ENCODE measurements around the gene CYP26B1. TPM values are rescaled to one million over a fixed set of nuclear protein-coding genes. Genes with fewer than 3 reads are reported as not detected.

CYP26B1 gene
- total and polyA plus RNA-seq, 2 of the 8 experiments (the other 6 are each of a cell fraction or from before 2014, with no cell fraction given) = 0.06 to 0.69 TPM

DNA sequence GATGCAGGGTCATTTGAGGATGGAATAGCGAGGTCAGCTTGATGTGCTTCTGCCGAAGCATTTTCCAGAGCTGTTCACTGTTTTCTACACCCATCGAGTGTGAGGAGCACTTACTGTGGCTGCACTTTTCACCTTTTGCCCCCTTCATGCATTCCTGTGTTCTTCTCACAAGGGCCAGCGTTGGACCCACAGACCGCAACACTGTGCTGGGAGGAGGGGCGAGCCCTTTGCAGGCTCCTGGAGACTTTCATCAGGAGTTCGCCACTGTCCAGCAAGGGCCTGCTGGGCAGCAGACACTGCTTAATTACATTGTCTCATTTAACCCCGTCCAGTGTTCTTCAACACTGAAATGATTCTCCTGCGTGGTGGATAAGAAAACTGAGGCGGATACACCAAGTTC, 29.9 kb downstream of the CYP26B1 start:
- Histone ChIP-seq H3K9ac (replicated peaks in 1 of 4; ENCODE audit: extremely low read depth in 1 of 4, low read depth in 3 of 4, low read length in 3 of 4) (no peak overlapping the region), H2AFZ (ENCODE audit: low read length) (no peak overlapping the region), H3K18ac (ENCODE audit: extremely low read depth, low read length) (no peak overlapping the region), H3K27ac (ENCODE audit: low read depth, low read length) (no peak overlapping the region), H3K23me2 (ENCODE audit: low read depth, low read length) (no peaks in the 10 kb centered on the region), H4K5ac (ENCODE audit: insufficient read length, low read depth, low read length) (no peak overlapping the region), H2BK120ac (replicated peaks; ENCODE audit: low read depth, low read length) (no peak overlapping the region), H3K14ac (ENCODE audit: insufficient read length) (no peak overlapping the region), H3K9me3 (ENCODE audit: insufficient read depth in 2 of 2, low read depth in 1 of 2, low read length in 1 of 2) (peaks cover 0 to 4% of the 10 kb centered on the region in 2 experiments; a peak in 1 of 4 replicates), H3K4ac (replicated peaks; ENCODE audit: insufficient read length, low read depth, low read length) (no peak overlapping the region), H2BK20ac (ENCODE audit: low read length) (no peak overlapping the region), H3K23ac (ENCODE audit: insufficient read length) (no peak overlapping the region), H3K4me2 (ENCODE audit: insufficient read depth in 1 of 2, low read depth in 2 of 2, low read length in 2 of 2) (no peak overlapping the region), H3K36me3 (ENCODE audit: control insufficient read depth in 2 of 4, insufficient read depth in 4 of 4, low read length in 3 of 4) (no peaks in the 10 kb centered on the region), H3K79me1 (ENCODE audit: low read depth, low read length) (no peaks in the 10 kb centered on the region), H4K91ac (replicated peaks; ENCODE audit: insufficient read length, low read length) (no peak overlapping the region), H2BK12ac (ENCODE audit: low read depth, low read length) (no peak overlapping the region), H2AK5ac (ENCODE audit: low read depth, low read length) (no peak overlapping the region), H4K8ac (ENCODE audit: extremely low read depth, insufficient read depth, low read length) (no peak overlapping the region), H2BK5ac (ENCODE audit: low read depth, low read length) (no peak overlapping the region), H3K56ac (replicated peaks; ENCODE audit: insufficient read length, low read depth, low read length) (no peak overlapping the region), H3K4me3 (ENCODE audit: extremely low read depth in 1 of 4, insufficient read depth in 2 of 4, low read depth in 3 of 4, low read length in 4 of 4) (no peak overlapping the region), H4K20me1 (replicated peaks in 1 of 2; ENCODE audit: control insufficient read depth in 1 of 2, insufficient read depth in 2 of 2, low read length in 2 of 2) (no peaks in the 10 kb centered on the region), H3K79me2 (ENCODE audit: control insufficient read depth in 1 of 2, insufficient read depth in 2 of 2, low read length in 2 of 2) (no peaks in the 10 kb centered on the region), H3K4me1 (replicated peaks in 1 of 4; ENCODE audit: control insufficient read depth in 3 of 4, insufficient read depth in 4 of 4, low read length in 3 of 4) (no peaks in the 10 kb centered on the region; a peak in 2 of 7 replicates), H2BK15ac (ENCODE audit: low read length) (no peak overlapping the region), H3K27me3 (replicated peaks in 1 of 4; ENCODE audit: control insufficient read depth in 3 of 4, extremely low read depth in 1 of 4, insufficient read depth in 3 of 4, low read length in 3 of 4) (peaks cover 0 to 2% (median 0%) of the 10 kb centered on the region in 4 experiments; a peak in 1 of 7 replicates)
- DNase-seq (ENCODE audit: low read depth in 1 of 2, low spot score in 2 of 2) (no peak), FAIRE-seq (no peak)
- ChIA-PET POLR2A (ENCODE audit: partially characterized antibody) (no interaction called here), CTCF (ENCODE audit: partially characterized antibody) (interaction anchor here (0.7 to 6.6 kb wide), 5 partner anchors 19 to 193 kb away, joined by 3 to 70 read pairs (median 7); no protein-coding TSS in a partner anchor)
- WGBS, 2 experiments (ENCODE audit: extremely low coverage in 1 of 2, insufficient coverage in 1 of 2, insufficient read length in 1 of 2, insufficient replicate concordance in 2 of 2, low coverage in 1 of 2, low lambda C conversion rate in 2 of 2, missing lambda C conversion rate in 1 of 2) = 94% methylated on average over 10 of the region's 10 CpGs; no CpG with 5 or more reads in 1 of the 2 experiments
- TF ChIP-seq SP2 (IDR thresholded peaks at IDR 0.05; ENCODE audit: low read length) = no peak
- TF ChIP-seq TBP (IDR thresholded peaks at IDR 0.05; ENCODE audit: low read depth, low read length) = no peak
- TF ChIP-seq RBBP5 (IDR thresholded peaks at IDR 0.05; ENCODE audit: borderline replicate concordance, low read depth, low read length) = no peak
- TF ChIP-seq NANOG (IDR thresholded peaks at IDR 0.05; ENCODE audit: insufficient read depth, low read depth, low read length, poor library complexity, severe bottlenecking) = no peak
- no peak for TF ChIP-seq EZH2 (IDR thresholded peaks at IDR 0.05; ENCODE audit: low read depth, low read length, severe bottlenecking)
- TF ChIP-seq RAD21 (IDR thresholded peaks at IDR 0.05 in 1 of 2, conservative IDR thresholded peaks at IDR 0.05 in 1 of 2; ENCODE audit: low read depth in 2 of 2, low read length in 2 of 2) = no peak
- TF ChIP-seq SP1 (IDR thresholded peaks at IDR 0.05; ENCODE audit: low read depth, low read length) = no peak
- TF ChIP-seq CTBP2 (IDR thresholded peaks at IDR 0.05; ENCODE audit: borderline replicate concordance, insufficient read depth, insufficient read length, low read length) = no peak
- TF ChIP-seq RXRA (IDR thresholded peaks at IDR 0.05; ENCODE audit: insufficient read depth, low read depth, low read length) = no peak
- no peak for TF ChIP-seq POU5F1 (IDR thresholded peaks at IDR 0.05; ENCODE audit: low read depth, low read length)
- TF ChIP-seq CHD2 (IDR thresholded peaks at IDR 0.05; ENCODE audit: low read length) = no peak
- TF ChIP-seq HDAC2 (IDR thresholded peaks at IDR 0.05; ENCODE audit: borderline replicate concordance in 1 of 2, low read depth in 2 of 2, low read length in 2 of 2) = no peak
- no peak for TF ChIP-seq EGR1 (IDR thresholded peaks at IDR 0.05; ENCODE audit: borderline replicate concordance, low read depth, low read length)
- TF ChIP-seq, protein P1, sequence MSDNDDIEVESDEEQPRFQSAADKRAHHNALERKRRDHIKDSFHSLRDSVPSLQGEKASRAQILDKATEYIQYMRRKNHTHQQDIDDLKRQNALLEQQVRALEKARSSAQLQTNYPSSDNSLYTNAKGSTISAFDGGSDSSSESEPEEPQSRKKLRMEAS (IDR thresholded peaks at IDR 0.05) = no peak

Measured in H1 (cell line).